CD4-positive, alpha-beta T cell (primary cell): ENCODE results near the gene NXNL2. TPM values are rescaled to one million over a fixed set of nuclear protein-coding genes. Genes with fewer than 3 reads are reported as not detected.

Source experiments
- ATAC-seq: fragments of 200-7000 bp; cut with Tn5 transposase; one replicate; pipeline ENCODE4 v1.10.0; 2022; ENCODE audit warnings: mild to moderate bottlenecking; ENCODE audit not compliant: poor library complexity
- CTCF ChIA-PET: fragments of 350-600 bp; sonication (Branson Sonifier 250); formaldehyde crosslinking; loops from one replicate; lab custom pipeline; 2021; ENCODE audit warnings: antibody characterized with exemption, inconsistent platforms; lab: Charles Lee
- POLR2A ChIA-PET: fragments of 350-600 bp; sonication (Branson Sonifier 250); formaldehyde crosslinking; loops from one replicate; lab custom pipeline; 2021; ENCODE audit warnings: antibody characterized with exemption, inconsistent platforms; lab: Charles Lee
- DNase-seq, 14 experiments: peaks; one replicate each; pipeline ENCODE4 v3.0.0-alpha.2; 2013 to 2020; ENCODE audit warnings: mixed read lengths in 2 of 14
- H3K27ac ChIP-seq, 2 donors: one replicate each; pipeline versions ENCODE4 v1.5.1 to v1.7.0; 2013; ENCODE audit warnings: low read length in 2 of 2, low read depth in 1 of 2, mild to moderate bottlenecking in 1 of 2
- H3K27me3 ChIP-seq, 2 experiments: 1 replicate in 1 of 2; 2 replicates in 1 of 2; pipeline versions ENCODE4 v1.6.1 to v1.7.0; 2013; ENCODE audit warnings: low read length in 2 of 2, control low read depth in 1 of 2, mild to moderate bottlenecking in 1 of 2, moderate library complexity in 1 of 2; ENCODE audit not compliant: insufficient read depth in 2 of 2, control insufficient read depth in 1 of 2
- H3K36me3 ChIP-seq: one replicate; pipeline ENCODE4 v1.6.1; 2013; ENCODE audit warnings: low read length, control low read depth; ENCODE audit not compliant: insufficient read depth
- H3K4me1 ChIP-seq: one replicate; pipeline ENCODE4 v1.6.1; 2013; ENCODE audit warnings: low read length, control low read depth; ENCODE audit not compliant: insufficient read depth
- H3K4me3 ChIP-seq: one replicate; pipeline ENCODE4 v1.5.1; 2013; ENCODE audit warnings: mild to moderate bottlenecking, low read length, moderate library complexity
- H3K9me3 ChIP-seq, 2 experiments: 1 replicate in 1 of 2; 2 replicates in 1 of 2; pipeline versions ENCODE4 v1.6.1 to v1.7.0; 2013; ENCODE audit warnings: low read length in 2 of 2, mild to moderate bottlenecking in 2 of 2, control low read depth in 1 of 2, moderate library complexity in 1 of 2; ENCODE audit not compliant: control insufficient read depth in 1 of 2, insufficient read depth in 1 of 2
- H3K27ac Mint-ChIP-seq: one replicate; pipeline ENCODE4 v1.8.0; 2020; ENCODE audit warnings: mixed read lengths
- H3K27me3 Mint-ChIP-seq: one replicate; pipeline ENCODE4 v1.8.0; 2021; ENCODE audit warnings: mixed read lengths
- H3K36me3 Mint-ChIP-seq: one replicate; pipeline ENCODE4 v1.8.0; 2021; ENCODE audit warnings: low read depth, mixed read lengths
- H3K4me1 Mint-ChIP-seq: one replicate; pipeline ENCODE4 v1.8.0; 2021; ENCODE audit warnings: low read depth, mixed read lengths
- H3K4me3 Mint-ChIP-seq: one replicate; pipeline ENCODE4 v1.8.0; 2020; ENCODE audit warnings: mild to moderate bottlenecking, mixed read lengths
- H3K9me3 Mint-ChIP-seq: one replicate; pipeline ENCODE4 v1.8.0; 2020; ENCODE audit warnings: mixed read lengths
- CTCF ChIP-seq: fragments of 200-600 bp; IDR thresholded peaks from one replicate; pipeline ENCODE4 v1.8.0; 2022; ENCODE audit warnings: antibody characterized with exemption, mild to moderate bottlenecking
- intact Hi-C, 2 experiments: fragments of 100-400 bp; cut with DNase I in 1 of 2; cut with micrococcal nuclease in 1 of 2; formaldehyde crosslinking; loops; one replicate each; pipeline versions ENCODE4 v1.15.1 to v1.9.0; 2023 to 2025; cut with DNase I, micrococcal nuclease
- total RNA-seq, 174 experiments: library from RNA in 2 of 174; stranded (reverse) in 2 of 174; gene quantifications; one replicate each; pipeline ENCODE4 v1.2.3 and lab custom pipeline; 2021 to 2026

The NXNL2 gene
- total RNA-seq, 2 experiments from 2014 or later, result not detected

GRCh38 chr9:88521308-88521707 is 13.7 kb upstream of the NXNL2 start:
- Histone ChIP-seq H3K9me3 (no peaks in the 10 kb centered on the region), H3K27ac (no peak overlapping the region), H3K4me1 (no peaks in the 10 kb centered on the region), H3K27me3 (no peaks in the 10 kb centered on the region), H3K4me3 (no peak overlapping the region), H3K36me3 (no peaks in the 10 kb centered on the region)
- DNase-seq (no peak), ATAC-seq (no peak)
- Mint-ChIP-seq H3K36me3 (no peaks in the 10 kb centered on the region), H3K4me1 (no peaks in the 10 kb centered on the region), H3K27ac (no peak overlapping the region), H3K9me3 (no peaks in the 10 kb centered on the region), H3K27me3 (peaks cover 4% of the 10 kb centered on the region), H3K4me3 (no peak overlapping the region)
- ChIA-PET POLR2A (no interaction called here), CTCF (no interaction called here)
- intact Hi-C loops, result no loop called here
- TF ChIP-seq CTCF, result no peak

- Mint-ChIP-seq H3K9me3 (no peaks in the 10 kb centered on the region), H3K27me3 (peaks cover 4% of the 10 kb centered on the region), H3K27ac (no peak overlapping the region), H3K36me3 (no peaks in the 10 kb centered on the region), H3K4me3 (no peak overlapping the region), H3K4me1 (no peaks in the 10 kb centered on the region)
- no peak for ATAC-seq
- intact Hi-C loops, result no loop called here
- Histone ChIP-seq H3K36me3 (no peaks in the 10 kb centered on the region), H3K27ac (no peak overlapping the region), H3K9me3 (no peaks in the 10 kb centered on the region), H3K27me3 (no peaks in the 10 kb centered on the region), H3K4me1 (no peaks in the 10 kb centered on the region), H3K4me3 (no peak overlapping the region)
- no peak for DNase-seq
- ChIA-PET CTCF (no interaction called here), POLR2A (no interaction called here)
- no peak for TF ChIP-seq CTCF
Observed at GRCh38 chr9:88522360-88522759, 12.6 kb upstream of the NXNL2 start.

DNA sequence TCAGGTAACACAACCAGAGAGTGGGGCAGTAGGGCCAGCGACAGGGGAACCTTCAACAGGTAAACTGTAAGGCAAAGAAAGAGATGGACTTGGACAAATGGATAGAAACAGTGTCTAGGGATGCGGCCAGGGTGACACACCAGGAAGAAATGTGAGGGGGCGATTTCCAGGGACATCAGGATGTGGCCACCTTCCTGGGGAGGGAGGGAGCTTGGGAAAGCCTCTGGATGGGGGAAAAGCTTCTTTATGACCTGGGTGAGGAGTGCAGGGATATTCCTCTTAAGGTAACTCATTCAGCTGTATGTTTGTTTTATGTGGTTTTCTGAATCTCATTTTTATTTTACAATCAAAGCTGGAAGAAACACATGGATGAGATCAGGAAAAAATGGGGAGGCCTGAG is 11.9 kb upstream of the NXNL2 start:
- H3K9me3 Mint-ChIP-seq, result no peaks in the 10 kb centered on the region
- H3K36me3 Mint-ChIP-seq, result no peaks in the 10 kb centered on the region
- ATAC-seq, result no peak
- no peak overlapping the region for H3K4me3 Mint-ChIP-seq
- H3K4me1 Mint-ChIP-seq, result no peaks in the 10 kb centered on the region
- no peak for DNase-seq
- H3K27ac Mint-ChIP-seq, result no peak overlapping the region
- H3K4me3 ChIP-seq, result no peak overlapping the region
- TF ChIP-seq CTCF, result no peak
- intact Hi-C loops, result loop anchor here in 1 of 2 experiments (1.0 kb wide), 1 partner anchor 20 kb away; no protein-coding TSS in a partner anchor
- CTCF ChIA-PET, result no interaction called here
- POLR2A ChIA-PET, result no interaction called here
- peaks cover 4% of the 10 kb centered on the region for H3K27me3 Mint-ChIP-seq
- H3K36me3 ChIP-seq, result no peaks in the 10 kb centered on the region
- H3K27ac ChIP-seq, result no peak overlapping the region
- H3K9me3 ChIP-seq, result no peaks in the 10 kb centered on the region
- H3K4me1 ChIP-seq, result no peaks in the 10 kb centered on the region
- H3K27me3 ChIP-seq, result no peaks in the 10 kb centered on the region
